ENCODE data around the gene CCDC120. TPM values are rescaled to one million over a fixed set of nuclear protein-coding genes. Genes with fewer than 3 reads are reported as not detected.

The CCDC120 gene
- total RNA-seq, 1 donor from 2014 or later: 14.7 TPM

- TF ChIP-seq, protein P1, sequence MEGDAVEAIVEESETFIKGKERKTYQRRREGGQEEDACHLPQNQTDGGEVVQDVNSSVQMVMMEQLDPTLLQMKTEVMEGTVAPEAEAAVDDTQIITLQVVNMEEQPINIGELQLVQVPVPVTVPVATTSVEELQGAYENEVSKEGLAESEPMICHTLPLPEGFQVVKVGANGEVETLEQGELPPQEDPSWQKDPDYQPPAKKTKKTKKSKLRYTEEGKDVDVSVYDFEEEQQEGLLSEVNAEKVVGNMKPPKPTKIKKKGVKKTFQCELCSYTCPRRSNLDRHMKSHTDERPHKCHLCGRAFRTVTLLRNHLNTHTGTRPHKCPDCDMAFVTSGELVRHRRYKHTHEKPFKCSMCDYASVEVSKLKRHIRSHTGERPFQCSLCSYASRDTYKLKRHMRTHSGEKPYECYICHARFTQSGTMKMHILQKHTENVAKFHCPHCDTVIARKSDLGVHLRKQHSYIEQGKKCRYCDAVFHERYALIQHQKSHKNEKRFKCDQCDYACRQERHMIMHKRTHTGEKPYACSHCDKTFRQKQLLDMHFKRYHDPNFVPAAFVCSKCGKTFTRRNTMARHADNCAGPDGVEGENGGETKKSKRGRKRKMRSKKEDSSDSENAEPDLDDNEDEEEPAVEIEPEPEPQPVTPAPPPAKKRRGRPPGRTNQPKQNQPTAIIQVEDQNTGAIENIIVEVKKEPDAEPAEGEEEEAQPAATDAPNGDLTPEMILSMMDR (conservative IDR thresholded peaks at IDR 0.05): peak; percentile 50
- H3K27ac Mint-ChIP-seq (ENCODE audit: unreplicated experiment): no peak overlapping the region
- peak; percentile 6 for DNase-seq (ENCODE audit: low read depth, low spot score)
- H3K36me3 Mint-ChIP-seq (ENCODE audit: low read depth): peaks cover 5% of the 10 kb centered on the region
- peak overlapping the region; percentile 33 for H3K4me3 Mint-ChIP-seq
- H3K9me3 Mint-ChIP-seq: no peaks in the 10 kb centered on the region
- no peaks in the 10 kb centered on the region for H3K27me3 Mint-ChIP-seq (ENCODE audit: low read depth)
- H3K4me1 Mint-ChIP-seq: no peaks in the 10 kb centered on the region
Measured at GRCh38 chrX:49106930-49107329, 48.1 kb downstream of the CCDC120 start.

DNA sequence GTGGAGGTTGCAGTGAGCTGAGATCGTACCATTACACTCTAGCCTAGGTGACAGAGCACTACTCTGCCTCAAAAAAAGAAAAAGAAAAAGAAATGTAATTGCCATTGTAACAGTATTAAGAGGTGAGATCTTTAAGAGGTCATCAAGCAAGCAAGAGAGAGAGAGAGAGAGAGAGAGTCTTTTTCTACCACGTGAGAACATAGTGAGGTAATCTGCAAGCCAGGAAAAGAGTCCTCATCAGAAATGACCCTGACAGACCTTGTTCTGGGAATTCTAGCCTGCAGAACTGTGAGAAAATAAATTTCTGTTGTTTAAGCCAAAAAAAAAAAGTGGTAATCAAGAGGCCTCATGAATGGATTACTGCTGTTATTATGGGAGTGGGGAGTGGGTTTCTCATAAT, 49.8 kb downstream of the CCDC120 start:
- TF ChIP-seq, protein P1 (conservative IDR thresholded peaks at IDR 0.05): no peak
- DNase-seq (ENCODE audit: low read depth, low spot score): no peak
- Mint-ChIP-seq H3K9me3 (no peaks in the 10 kb centered on the region), H3K36me3 (ENCODE audit: low read depth) (peaks cover 5% of the 10 kb centered on the region), H3K27ac (ENCODE audit: unreplicated experiment) (no peak overlapping the region), H3K4me1 (peaks cover 5% of the 10 kb centered on the region), H3K27me3 (ENCODE audit: low read depth) (no peaks in the 10 kb centered on the region), H3K4me3 (no peak overlapping the region)

DNA sequence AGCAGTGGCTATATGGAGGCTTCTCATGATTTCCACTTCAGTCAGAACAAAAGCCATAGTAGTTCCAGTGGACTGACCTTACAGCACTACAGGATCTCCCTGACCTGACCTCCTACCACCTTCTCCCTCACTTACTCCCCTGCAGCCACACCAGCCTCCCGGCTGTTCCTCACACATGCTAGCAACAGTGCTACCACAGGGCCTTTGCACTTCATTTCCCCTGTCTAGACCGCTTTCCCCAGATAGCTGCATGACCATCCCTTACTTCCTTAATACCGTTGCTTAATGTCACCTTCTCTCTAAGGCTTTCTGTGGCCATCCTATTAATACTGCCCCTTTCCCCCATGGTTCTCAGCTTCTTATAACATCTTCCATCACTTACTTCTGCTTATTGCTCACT, 51.6 kb downstream of the CCDC120 start:
- no peak overlapping the region for H3K4me3 Mint-ChIP-seq
- TF ChIP-seq, protein P1 (conservative IDR thresholded peaks at IDR 0.05): no peak
- H3K4me1 Mint-ChIP-seq: peaks cover 5% of the 10 kb centered on the region
- peaks cover 5% of the 10 kb centered on the region for H3K36me3 Mint-ChIP-seq (ENCODE audit: low read depth)
- H3K9me3 Mint-ChIP-seq: no peaks in the 10 kb centered on the region
- DNase-seq (ENCODE audit: low read depth, low spot score): no peak
- H3K27ac Mint-ChIP-seq (ENCODE audit: unreplicated experiment): no peak overlapping the region
- H3K27me3 Mint-ChIP-seq (ENCODE audit: low read depth): no peaks in the 10 kb centered on the region

GRCh38 chrX:49111791-49112190, 53.0 kb downstream of the CCDC120 start:
- Mint-ChIP-seq H3K9me3 (no peaks in the 10 kb centered on the region), H3K27ac (ENCODE audit: unreplicated experiment) (no peak overlapping the region), H3K4me3 (no peak overlapping the region), H3K27me3 (ENCODE audit: low read depth) (no peaks in the 10 kb centered on the region), H3K36me3 (ENCODE audit: low read depth) (peaks cover 10% of the 10 kb centered on the region), H3K4me1 (peaks cover 5% of the 10 kb centered on the region)
- no peak for DNase-seq (ENCODE audit: low read depth, low spot score)
- TF ChIP-seq, protein P1 (conservative IDR thresholded peaks at IDR 0.05): no peak

DNA sequence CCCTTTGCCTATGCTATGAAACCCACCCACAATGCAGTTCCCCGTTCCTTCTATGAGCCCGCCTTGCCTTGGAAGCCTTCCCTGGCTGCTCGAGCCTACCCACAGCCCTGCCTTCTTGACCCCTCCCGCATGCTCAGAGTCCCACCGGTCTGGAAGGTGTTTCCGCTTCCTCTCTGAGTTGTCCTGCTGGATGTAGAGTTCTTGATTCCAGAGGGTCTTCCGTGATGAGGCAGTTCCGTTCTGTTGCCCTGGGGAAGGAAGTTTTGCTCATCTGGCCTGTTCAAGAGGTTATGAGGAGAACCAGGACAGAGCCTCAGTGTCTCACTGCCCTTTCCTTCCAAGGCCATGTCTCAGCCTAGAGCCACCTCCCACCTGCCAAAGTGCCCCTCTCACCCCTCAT, 57.3 kb downstream of the CCDC120 start:
- Mint-ChIP-seq H3K36me3 (ENCODE audit: low read depth) (peaks cover 12% of the 10 kb centered on the region), H3K9me3 (peaks cover 4% of the 10 kb centered on the region), H3K27me3 (ENCODE audit: low read depth) (no peaks in the 10 kb centered on the region), H3K27ac (ENCODE audit: unreplicated experiment) (no peak overlapping the region), H3K4me1 (peaks cover 5% of the 10 kb centered on the region), H3K4me3 (no peak overlapping the region)
- TF ChIP-seq, protein P1 (conservative IDR thresholded peaks at IDR 0.05): no peak
- DNase-seq (ENCODE audit: low read depth, low spot score): no peak

GRCh38 chrX:49116716-49117115, 57.9 kb downstream of the CCDC120 start:
- no peak for DNase-seq (ENCODE audit: low read depth, low spot score)
- TF ChIP-seq, protein P1 (conservative IDR thresholded peaks at IDR 0.05): no peak
- Mint-ChIP-seq H3K4me1 (peaks cover 5% of the 10 kb centered on the region), H3K4me3 (no peak overlapping the region), H3K36me3 (ENCODE audit: low read depth) (peaks cover 14% of the 10 kb centered on the region), H3K27ac (ENCODE audit: unreplicated experiment) (no peak overlapping the region), H3K9me3 (peaks cover 4% of the 10 kb centered on the region), H3K27me3 (ENCODE audit: low read depth) (no peaks in the 10 kb centered on the region)
